ENCODE data around the gene RNF167. TPM values are rescaled to one million over a fixed set of nuclear protein-coding genes. Genes with fewer than 3 reads are reported as not detected.

RNF167 gene
- total and polyA plus RNA-seq, 2 of the 13 experiments (the other 11 are each of a cell fraction or from before 2014, with no cell fraction given): 44.1 to 45.4 TPM

DNA sequence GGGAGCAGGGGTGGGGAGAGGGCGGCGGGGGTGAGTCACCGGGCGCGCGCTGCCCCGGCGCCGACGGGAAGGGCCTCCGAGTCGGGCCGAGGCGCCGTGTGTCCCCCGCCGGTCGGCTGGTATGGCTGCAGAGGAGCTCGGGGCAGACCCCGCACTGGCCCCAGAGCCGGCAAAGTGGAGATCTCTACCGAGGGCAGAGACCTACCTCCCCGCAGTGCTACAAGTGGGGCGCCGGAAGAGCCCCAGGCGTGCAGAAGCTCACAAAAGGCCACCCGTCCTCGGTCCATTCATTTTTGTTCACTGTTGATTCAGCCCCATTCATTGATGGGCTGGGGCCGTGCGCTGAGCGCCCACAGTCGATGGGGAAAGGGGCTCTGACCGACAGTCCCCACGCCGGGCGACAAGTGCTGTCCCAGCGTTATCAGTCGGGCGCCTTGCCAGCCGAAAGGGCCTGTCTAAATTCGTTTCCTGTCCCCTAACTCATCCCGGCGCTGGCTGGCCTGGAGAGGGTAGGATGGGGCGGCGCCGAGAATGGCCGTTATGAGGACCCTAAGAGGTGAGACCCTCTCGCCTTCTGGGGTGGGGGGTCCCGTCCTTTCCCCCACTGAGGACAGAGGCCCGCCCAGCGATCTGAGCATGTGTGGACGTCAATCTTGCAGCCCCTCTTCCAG lies 10.1 kb downstream of the RNF167 start (continued):
- TF ChIP-seq, protein P1, sequence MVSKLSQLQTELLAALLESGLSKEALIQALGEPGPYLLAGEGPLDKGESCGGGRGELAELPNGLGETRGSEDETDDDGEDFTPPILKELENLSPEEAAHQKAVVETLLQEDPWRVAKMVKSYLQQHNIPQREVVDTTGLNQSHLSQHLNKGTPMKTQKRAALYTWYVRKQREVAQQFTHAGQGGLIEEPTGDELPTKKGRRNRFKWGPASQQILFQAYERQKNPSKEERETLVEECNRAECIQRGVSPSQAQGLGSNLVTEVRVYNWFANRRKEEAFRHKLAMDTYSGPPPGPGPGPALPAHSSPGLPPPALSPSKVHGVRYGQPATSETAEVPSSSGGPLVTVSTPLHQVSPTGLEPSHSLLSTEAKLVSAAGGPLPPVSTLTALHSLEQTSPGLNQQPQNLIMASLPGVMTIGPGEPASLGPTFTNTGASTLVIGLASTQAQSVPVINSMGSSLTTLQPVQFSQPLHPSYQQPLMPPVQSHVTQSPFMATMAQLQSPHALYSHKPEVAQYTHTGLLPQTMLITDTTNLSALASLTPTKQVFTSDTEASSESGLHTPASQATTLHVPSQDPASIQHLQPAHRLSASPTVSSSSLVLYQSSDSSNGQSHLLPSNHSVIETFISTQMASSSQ (IDR thresholded peaks at IDR 0.05; ENCODE audit: low read depth): no peak
- TF ChIP-seq, protein P1 (CRISPR knock-in tag; IDR thresholded peaks at IDR 0.05; ENCODE audit: borderline replicate concordance): no peak
- TF ChIP-seq, protein P2, sequence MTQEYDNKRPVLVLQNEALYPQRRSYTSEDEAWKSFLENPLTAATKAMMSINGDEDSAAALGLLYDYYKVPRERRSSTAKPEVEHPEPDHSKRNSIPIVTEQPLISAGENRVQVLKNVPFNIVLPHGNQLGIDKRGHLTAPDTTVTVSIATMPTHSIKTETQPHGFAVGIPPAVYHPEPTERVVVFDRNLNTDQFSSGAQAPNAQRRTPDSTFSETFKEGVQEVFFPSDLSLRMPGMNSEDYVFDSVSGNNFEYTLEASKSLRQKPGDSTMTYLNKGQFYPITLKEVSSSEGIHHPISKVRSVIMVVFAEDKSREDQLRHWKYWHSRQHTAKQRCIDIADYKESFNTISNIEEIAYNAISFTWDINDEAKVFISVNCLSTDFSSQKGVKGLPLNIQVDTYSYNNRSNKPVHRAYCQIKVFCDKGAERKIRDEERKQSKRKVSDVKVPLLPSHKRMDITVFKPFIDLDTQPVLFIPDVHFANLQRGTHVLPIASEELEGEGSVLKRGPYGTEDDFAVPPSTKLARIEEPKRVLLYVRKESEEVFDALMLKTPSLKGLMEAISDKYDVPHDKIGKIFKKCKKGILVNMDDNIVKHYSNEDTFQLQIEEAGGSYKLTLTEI (CRISPR knock-in tag; conservative IDR thresholded peaks at IDR 0.05): no peak
- TF ChIP-seq EED (CRISPR knock-in tag; IDR thresholded peaks at IDR 0.05) (peak; percentile 16; the same call in 1 of the 2 replicates), ZNF468 (CRISPR knock-in tag; IDR thresholded peaks at IDR 0.05) (no peak), SP1 (IDR thresholded peaks at IDR 0.05) (no peak), SP1 (CRISPR knock-in tag; IDR thresholded peaks at IDR 0.05) (no peak), ZNF317 (CRISPR knock-in tag; IDR thresholded peaks at IDR 0.05) (peak; percentile 69; the same call in 1 of the 2 replicates), PTBP1 (IDR thresholded peaks at IDR 0.05; ENCODE audit: low read depth, low read length, poor library complexity, severe bottlenecking) (peak; percentile 74), SMARCC2 (IDR thresholded peaks at IDR 0.05) (no peak), NFATC3 (CRISPR knock-in tag; IDR thresholded peaks at IDR 0.05) (0 out of 2 replicates have a peak, but pooled peaks have one; percentile 45), POGZ (CRISPR knock-in tag; IDR thresholded peaks at IDR 0.05) (0 out of 2 replicates have a peak, but pooled peaks have one; percentile 28), ZMYM4 (CRISPR knock-in tag; IDR thresholded peaks at IDR 0.05) (no peak), FOSL1 (CRISPR knock-in tag; IDR thresholded peaks at IDR 0.05; ENCODE audit: borderline replicate concordance) (no peak), HNF4G (IDR thresholded peaks at IDR 0.05; ENCODE audit: borderline replicate concordance, low read depth, low read length) (no peak), HNF4G (CRISPR knock-in tag; IDR thresholded peaks at IDR 0.05; ENCODE audit: borderline replicate concordance, low read depth) (no peak), ZNF562 (CRISPR knock-in tag; IDR thresholded peaks at IDR 0.05; ENCODE audit: borderline replicate concordance) (no peak), ZNF616 (CRISPR knock-in tag; IDR thresholded peaks at IDR 0.05; ENCODE audit: low read depth) (no peak), MAZ (IDR thresholded peaks at IDR 0.05; ENCODE audit: borderline replicate concordance, low read depth, low read length) (peak; percentile 9; the same call in 1 of the 2 replicates), MAZ (CRISPR knock-in tag; IDR thresholded peaks at IDR 0.05; ENCODE audit: low read depth) (0 out of 2 replicates have a peak, but pooled peaks have one; percentile 61), KDM4B (CRISPR knock-in tag; IDR thresholded peaks at IDR 0.05) (no peak)
- TF ChIP-seq, protein P3, sequence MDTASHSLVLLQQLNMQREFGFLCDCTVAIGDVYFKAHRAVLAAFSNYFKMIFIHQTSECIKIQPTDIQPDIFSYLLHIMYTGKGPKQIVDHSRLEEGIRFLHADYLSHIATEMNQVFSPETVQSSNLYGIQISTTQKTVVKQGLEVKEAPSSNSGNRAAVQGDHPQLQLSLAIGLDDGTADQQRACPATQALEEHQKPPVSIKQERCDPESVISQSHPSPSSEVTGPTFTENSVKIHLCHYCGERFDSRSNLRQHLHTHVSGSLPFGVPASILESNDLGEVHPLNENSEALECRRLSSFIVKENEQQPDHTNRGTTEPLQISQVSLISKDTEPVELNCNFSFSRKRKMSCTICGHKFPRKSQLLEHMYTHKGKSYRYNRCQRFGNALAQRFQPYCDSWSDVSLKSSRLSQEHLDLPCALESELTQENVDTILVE (CRISPR knock-in tag; IDR thresholded peaks at IDR 0.05): no peak
- TF ChIP-seq, protein P4, sequence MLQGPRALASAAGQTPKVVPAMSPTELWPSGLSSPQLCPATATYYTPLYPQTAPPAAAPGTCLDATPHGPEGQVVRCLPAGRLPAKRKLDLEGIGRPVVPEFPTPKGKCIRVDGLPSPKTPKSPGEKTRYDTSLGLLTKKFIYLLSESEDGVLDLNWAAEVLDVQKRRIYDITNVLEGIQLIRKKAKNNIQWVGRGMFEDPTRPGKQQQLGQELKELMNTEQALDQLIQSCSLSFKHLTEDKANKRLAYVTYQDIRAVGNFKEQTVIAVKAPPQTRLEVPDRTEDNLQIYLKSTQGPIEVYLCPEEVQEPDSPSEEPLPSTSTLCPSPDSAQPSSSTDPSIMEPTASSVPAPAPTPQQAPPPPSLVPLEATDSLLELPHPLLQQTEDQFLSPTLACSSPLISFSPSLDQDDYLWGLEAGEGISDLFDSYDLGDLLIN (CRISPR knock-in tag; IDR thresholded peaks at IDR 0.05; ENCODE audit: borderline replicate concordance): no peak

Data from HepG2 (cell line).